H1 (cell line): ENCODE measurements around the gene FAHD1. TPM values are rescaled to one million over a fixed set of nuclear protein-coding genes. Genes with fewer than 3 reads are reported as not detected.

Source experiments
- BCL11A ChIP-seq, 2 experiments: IDR thresholded peaks; one replicate each; pipeline ENCODE4 v1.6.1; 2011; ENCODE audit warnings: low read depth in 2 of 2, low read length in 2 of 2, mild to moderate bottlenecking in 2 of 2
- CHD1 ChIP-seq: IDR thresholded peaks from 2 replicates; pipeline ENCODE4 v1.6.1; 2012; ENCODE audit warnings: low read depth, low read length, improper control_type of control experiment
- JUND ChIP-seq: IDR thresholded peaks from 2 replicates; pipeline ENCODE4 v1.6.1; 2011; ENCODE audit warnings: mild to moderate bottlenecking, improper control_type of control experiment, low read length
- RAD21 ChIP-seq, 2 experiments: IDR thresholded peaks in 1 of 2; conservative IDR thresholded peaks in 1 of 2; 2 replicates each; pipeline ENCODE4 v1.6.1; 2011; ENCODE audit warnings: low read depth in 2 of 2, low read length in 2 of 2, improper control_type of control experiment in 1 of 2, inconsistent platforms in 1 of 2, mild to moderate bottlenecking in 1 of 2, moderate library complexity in 1 of 2
- SIN3A ChIP-seq, 2 experiments: IDR thresholded peaks in 1 of 2; conservative IDR thresholded peaks in 1 of 2; 2 replicates each; pipeline ENCODE4 v1.6.1; 2011 to 2012; ENCODE audit warnings: low read length in 2 of 2, improper control_type of control experiment in 1 of 2, low read depth in 1 of 2, mild to moderate bottlenecking in 1 of 2
- SP2 ChIP-seq: IDR thresholded peaks from 2 replicates; pipeline ENCODE4 v1.6.1; 2012; ENCODE audit warnings: mild to moderate bottlenecking, low read length, inconsistent platforms
- TCF12 ChIP-seq: IDR thresholded peaks from 2 replicates; pipeline ENCODE4 v1.6.1; 2011; ENCODE audit warnings: low read depth, mild to moderate bottlenecking, low read length
- polyA plus RNA-seq, 7 experiments: library from polyadenylated mRNA; depleted of rRNA in 3 of 7; stranded (reverse) in 5 of 7; unstranded in 2 of 7; fragments of >200 nt in 5 of 7; fragments of 200-250 nt in 2 of 7; gene quantifications; 1 replicate in 5 of 7; 2 replicates in 1 of 7; 4 replicates in 1 of 7; pipeline versions ENCODE4 v1.2.1 to v1.2.3, GENCODE V29; 2011 to 2013; ENCODE audit warnings: missing spikeins in 2 of 7, mixed read lengths in 2 of 7
- total RNA-seq: library from RNA; stranded (reverse); fragmentation: NEBNext Ultra II Directional; extraction: Animal tissue kit (Norgen Biotek cat#: 25700); gene quantifications from 2 replicates; pipeline ENCODE4 v1.2.1, GENCODE V29; 2021

FAHD1 gene
- total and polyA plus RNA-seq, 2 of the 8 experiments (the other 6 are each of a cell fraction or from before 2014, with no cell fraction given) = 20.4 to 31.9 TPM

GRCh38 chr16:1839554-1839953 is 12.5 kb downstream of the FAHD1 start (continued):
- no peak for TF ChIP-seq JUND
- TF ChIP-seq BCL11A (IDR thresholded peaks at IDR 0.05; ENCODE audit: low read depth in 2 of 2, low read length in 2 of 2) = no peak
- no peak for TF ChIP-seq CHD1
- no peak for TF ChIP-seq RAD21 (IDR thresholded peaks at IDR 0.05 in 1 of 2, conservative IDR thresholded peaks at IDR 0.05 in 1 of 2; ENCODE audit: low read depth in 2 of 2, low read length in 2 of 2)
- no peak for TF ChIP-seq SP2
- TF ChIP-seq TCF12 = no peak
- no peak for TF ChIP-seq SIN3A (conservative IDR thresholded peaks at IDR 0.05 in 1 of 2, IDR thresholded peaks at IDR 0.05 in 1 of 2; ENCODE audit: low read depth in 1 of 2, low read length in 2 of 2)
